Hepatocyte (in vitro differentiated cells): ENCODE data around the gene NGEF. TPM values are rescaled to one million over a fixed set of nuclear protein-coding genes. Genes with fewer than 3 reads are reported as not detected.

Experiments used
- DNase-seq: peaks from one replicate; pipeline ENCODE4 v3.0.0-alpha.2; 2016; ENCODE audit warnings: low spot score
- H2AFZ ChIP-seq: fragments of 200-600 bp; sonication (generic); 2 replicates; pipeline ENCODE4 v1.6.0; 2016; ENCODE audit warnings: antibody characterized with exemption, mild to moderate bottlenecking
- H3K27ac ChIP-seq: fragments of 200-600 bp; sonication (generic); 2 replicates; pipeline ENCODE4 v1.5.1; 2016; ENCODE audit warnings: mild to moderate bottlenecking
- H3K27me3 ChIP-seq: fragments of 200-600 bp; sonication (generic); 2 replicates; pipeline ENCODE4 v1.6.1; 2016
- H3K36me3 ChIP-seq: fragments of 200-600 bp; sonication (generic); replicated peaks from 2 replicates; pipeline ENCODE4 v1.5.1; 2016; ENCODE audit warnings: low read depth; ENCODE audit not compliant: insufficient read depth
- H3K4me1 ChIP-seq: fragments of 200-600 bp; sonication (generic); 2 replicates; pipeline ENCODE4 v1.5.1; 2016; ENCODE audit warnings: mild to moderate bottlenecking, moderate library complexity; ENCODE audit not compliant: insufficient read depth
- H3K4me2 ChIP-seq: fragments of 200-600 bp; sonication (generic); 2 replicates; pipeline ENCODE4 v1.6.0; 2016
- H3K4me3 ChIP-seq: fragments of 200-600 bp; sonication (generic); 2 replicates; pipeline ENCODE4 v1.5.1; 2016; ENCODE audit warnings: mild to moderate bottlenecking
- H3K79me2 ChIP-seq: fragments of 200-600 bp; sonication (generic); 2 replicates; pipeline ENCODE4 v1.6.0; 2017; ENCODE audit warnings: mild to moderate bottlenecking
- H3K9me2 ChIP-seq: fragments of 200-600 bp; sonication (generic); replicated peaks from 2 replicates; pipeline ENCODE4 v1.6.0; 2017; ENCODE audit warnings: mild to moderate bottlenecking; ENCODE audit not compliant: insufficient read depth
- H3K9me3 ChIP-seq: fragments of 200-600 bp; sonication (generic); 2 replicates; pipeline ENCODE4 v1.5.1; 2016; ENCODE audit warnings: low read depth, mild to moderate bottlenecking
- H4K20me1 ChIP-seq: fragments of 200-600 bp; sonication (generic); 2 replicates; pipeline ENCODE4 v1.6.0; 2016; ENCODE audit warnings: mild to moderate bottlenecking; ENCODE audit not compliant: insufficient read depth, poor library complexity, severe bottlenecking
- CTCF ChIP-seq: fragments of 200-600 bp; sonication (generic); IDR thresholded peaks from 2 replicates; pipeline ENCODE4 v1.5.1; 2016; ENCODE audit warnings: antibody characterized with exemption, mild to moderate bottlenecking; ENCODE audit not compliant: poor library complexity
- EZH2 ChIP-seq: fragments of 200-600 bp; sonication (generic); IDR thresholded peaks from 2 replicates; pipeline ENCODE4 v1.6.1; 2016; ENCODE audit warnings: antibody characterized with exemption, mild to moderate bottlenecking, borderline replicate concordance
- EZH2phosphoT487 ChIP-seq: fragments of 200-600 bp; sonication (generic); IDR thresholded peaks from one replicate; pipeline ENCODE4 v1.6.1; 2018; ENCODE audit warnings: antibody characterized with exemption, mild to moderate bottlenecking, low read depth, moderate library complexity; ENCODE audit not compliant: unreplicated experiment, severe bottlenecking
- WGBS: methylation state at CpG from one replicate; pipeline ENCODE4 v1.1.6; 2016; ENCODE audit warnings: low lambda C conversion rate; ENCODE audit errors: missing lambda C conversion rate; 5-methylcytosine and 5-hydroxymethylcytosine counted together
- polyA plus RNA-seq: library from polyadenylated mRNA; unstranded; fragments of >200 nt; fragmentation: Nextera tagmentation; extraction: Ambion mirVana; gene quantifications from 2 replicates; pipeline ENCODE4 v1.2.1, GENCODE V29; 2016
- total RNA-seq: library from RNA; depleted of rRNA; stranded (reverse); fragments of >200 nt; gene quantifications from 2 replicates; pipeline ENCODE4 v1.2.3, GENCODE V29; 2014

NGEF gene
- total and polyA plus RNA-seq, 2 experiments from 2014 or later, result 2.2 to 3.2 TPM

GRCh38 chr2:233059547-233059796, 46.4 kb upstream of the NGEF start:
- H3K4me1 ChIP-seq, result no peaks in the 10 kb centered on the region
- no peak overlapping the region for H3K4me3 ChIP-seq
- TF ChIP-seq CTCF (no peak), EZH2phosphoT487 (no peak), EZH2 (no peak)
- no peaks in the 10 kb centered on the region for H3K9me3 ChIP-seq
- H3K79me2 ChIP-seq, result no peaks in the 10 kb centered on the region
- 85% methylated on average over 7 of the region's 7 CpGs for WGBS
- no peaks in the 10 kb centered on the region for H3K9me2 ChIP-seq
- H2AFZ ChIP-seq, result no peak overlapping the region
- no peaks in the 10 kb centered on the region for H3K27me3 ChIP-seq
- no peak for DNase-seq
- no peaks in the 10 kb centered on the region for H3K36me3 ChIP-seq
- no peaks in the 10 kb centered on the region for H4K20me1 ChIP-seq
- H3K27ac ChIP-seq, result no peak overlapping the region
- no peak overlapping the region for H3K4me2 ChIP-seq

- no peaks in the 10 kb centered on the region for H3K4me1 ChIP-seq
- H4K20me1 ChIP-seq, result no peaks in the 10 kb centered on the region
- no peaks in the 10 kb centered on the region for H3K36me3 ChIP-seq
- no peak overlapping the region for H3K27ac ChIP-seq
- no peaks in the 10 kb centered on the region for H3K9me2 ChIP-seq
- H3K9me3 ChIP-seq, result no peaks in the 10 kb centered on the region
- no peak overlapping the region for H3K4me3 ChIP-seq
- no peak overlapping the region for H2AFZ ChIP-seq
- H3K79me2 ChIP-seq, result no peaks in the 10 kb centered on the region
- WGBS, result 92% methylated on average over 21 of the region's 24 CpGs
- H3K27me3 ChIP-seq, result no peaks in the 10 kb centered on the region
- H3K4me2 ChIP-seq, result no peak overlapping the region
- TF ChIP-seq CTCF, result no peak
- TF ChIP-seq EZH2phosphoT487, result no peak
- TF ChIP-seq EZH2, result no peak
- DNase-seq, result no peak
Observed at GRCh38 chr2:233058717-233059546, 45.9 kb upstream of the NGEF start.

- H3K79me2 ChIP-seq, result no peaks in the 10 kb centered on the region
- peaks cover 6% of the 10 kb centered on the region for H3K27me3 ChIP-seq
- H2AFZ ChIP-seq, result no peak overlapping the region
- no peaks in the 10 kb centered on the region for H3K9me3 ChIP-seq
- H3K4me2 ChIP-seq, result no peak overlapping the region
- TF ChIP-seq EZH2phosphoT487 (no peak), EZH2 (no peak), CTCF (no peak)
- no peak overlapping the region for H3K27ac ChIP-seq
- no peaks in the 10 kb centered on the region for H3K9me2 ChIP-seq
- no peaks in the 10 kb centered on the region for H3K36me3 ChIP-seq
- H4K20me1 ChIP-seq, result no peaks in the 10 kb centered on the region
- H3K4me3 ChIP-seq, result no peak overlapping the region
- 84% methylated on average over 6 of the region's 6 CpGs for WGBS
- H3K4me1 ChIP-seq, result no peaks in the 10 kb centered on the region
- no peak for DNase-seq
Observed at GRCh38 chr2:233056961-233057605, 44.0 kb upstream of the NGEF start.
